IMR-90 (cell line): Measurements from ENCODE around the gene SEC24B. TPM values are rescaled to one million over a fixed set of nuclear protein-coding genes. Genes with fewer than 3 reads are reported as not detected.

ENCODE experiments used
- ATAC-seq: fragments of 200-7000 bp; cut with Tn5 transposase; 2 replicates; pipeline ENCODE4 v1.9.1; 2020; ENCODE audit warnings: low read depth, mild to moderate bottlenecking, moderate library complexity
- BruUV-seq: library from RNA; stranded (reverse); fragments of 400-500 nt; replicated peaks from 2 replicates; lab custom pipeline; 2021; lab: Mats Ljungman, UMichigan
- CTCF ChIA-PET: fragments of 300-600 bp; formaldehyde crosslinking; extraction: SDS; loops from one replicate; lab custom pipeline; 2021; ENCODE audit warnings: antibody characterized with exemption; lab: Yijun Ruan, JAX
- POLR2A ChIA-PET: fragments of 300-600 bp; sonication (Branson Sonifier 250); formaldehyde crosslinking; loops from one replicate; lab custom pipeline; 2022; ENCODE audit warnings: antibody characterized with exemption; ENCODE audit not compliant: unreplicated experiment; lab: Charles Lee
- DNase-seq: peaks from one replicate; pipeline ENCODE4 v3.0.0; 2013
- H2AFZ ChIP-seq: replicated peaks from 2 replicates; pipeline ENCODE3; 2013; ENCODE audit warnings: low read length, mild to moderate bottlenecking; ENCODE audit not compliant: poor library complexity
- H2AK5ac ChIP-seq: 2 replicates; pipeline ENCODE4 v1.6.1; 2013; ENCODE audit warnings: low read depth, low read length, inconsistent platforms
- H2AK9ac ChIP-seq: replicated peaks from 2 replicates; pipeline ENCODE3; 2013; ENCODE audit warnings: mild to moderate bottlenecking, low read depth, low read length, moderate library complexity; ENCODE audit not compliant: poor library complexity
- H2BK120ac ChIP-seq: 2 replicates; pipeline ENCODE4 v1.6.1; 2013; ENCODE audit warnings: low read depth, low read length, inconsistent platforms
- H2BK15ac ChIP-seq: 3 replicates; pipeline ENCODE4 v1.6.1; 2013; ENCODE audit warnings: low read depth, low read length, inconsistent platforms
- H2BK20ac ChIP-seq: 2 replicates; pipeline ENCODE4 v1.6.1; 2013; ENCODE audit warnings: low read depth, mild to moderate bottlenecking, inconsistent platforms, low read length, moderate library complexity
- H2BK5ac ChIP-seq: 2 replicates; pipeline ENCODE4 v1.6.1; 2013; ENCODE audit warnings: mild to moderate bottlenecking, low read depth, low read length, inconsistent platforms; ENCODE audit not compliant: poor library complexity, severe bottlenecking
- H3K14ac ChIP-seq: replicated peaks from 2 replicates; pipeline ENCODE4 v1.6.1; 2013; ENCODE audit warnings: low read depth, low read length, inconsistent platforms
- H3K18ac ChIP-seq: 2 replicates; pipeline ENCODE4 v1.6.1; 2013; ENCODE audit warnings: low read depth, low read length, control low read depth
- H3K23ac ChIP-seq: 2 replicates; pipeline ENCODE4 v1.6.1; 2013; ENCODE audit warnings: low read depth, low read length, inconsistent platforms
- H3K27ac ChIP-seq: 2 replicates; pipeline ENCODE4 v1.5.1; 2013; ENCODE audit warnings: mild to moderate bottlenecking, control low read depth, low read length; ENCODE audit not compliant: insufficient read depth
- H3K27me3 ChIP-seq: 2 replicates; pipeline ENCODE4 v1.6.1; 2013; ENCODE audit warnings: low read length; ENCODE audit not compliant: control insufficient read depth, insufficient read depth
- H3K36me3 ChIP-seq: 2 replicates; pipeline ENCODE4 v1.6.1; 2013; ENCODE audit warnings: low read length, mixed read lengths; ENCODE audit not compliant: control insufficient read depth, insufficient read depth
- H3K4ac ChIP-seq: 2 replicates; pipeline ENCODE4 v1.6.1; 2013; ENCODE audit warnings: low read depth, low read length, inconsistent platforms
- H3K4me1 ChIP-seq: 2 replicates; pipeline ENCODE4 v1.6.1; 2013; ENCODE audit warnings: low read length, mixed read lengths; ENCODE audit not compliant: control insufficient read depth, insufficient read depth
- H3K4me2 ChIP-seq: 2 replicates; pipeline ENCODE4 v1.6.1; 2013; ENCODE audit warnings: low read depth, mild to moderate bottlenecking, control low read depth, low read length, moderate library complexity
- H3K4me3 ChIP-seq: 2 replicates; pipeline ENCODE4 v1.5.1; 2013; ENCODE audit warnings: low read depth, mild to moderate bottlenecking, control low read depth, low read length, moderate library complexity; ENCODE audit not compliant: insufficient read depth
- H3K56ac ChIP-seq: 2 replicates; pipeline ENCODE4 v1.6.1; 2013; ENCODE audit warnings: low read length, inconsistent platforms; ENCODE audit not compliant: insufficient read depth; ENCODE audit errors: extremely low read depth
- H3K79me1 ChIP-seq, 2 experiments: 2 replicates each; pipeline ENCODE4 v1.6.1; 2013; ENCODE audit warnings: low read length in 2 of 2, inconsistent platforms in 1 of 2, low read depth in 1 of 2
- H3K9ac ChIP-seq: 2 replicates; pipeline ENCODE4 v1.6.1; 2013; ENCODE audit warnings: low read depth, low read length, control low read depth
- H3K9me1 ChIP-seq: 2 replicates; pipeline ENCODE4 v1.6.1; 2013; ENCODE audit warnings: low read length, inconsistent platforms; ENCODE audit not compliant: insufficient read depth
- H3K9me3 ChIP-seq: 2 replicates; pipeline ENCODE4 v1.6.1; 2013; ENCODE audit warnings: low read length; ENCODE audit not compliant: control insufficient read depth, insufficient read depth
- H4K20me1 ChIP-seq: 2 replicates; pipeline ENCODE4 v1.6.1; 2013; ENCODE audit warnings: low read length, inconsistent platforms; ENCODE audit not compliant: insufficient read depth
- H4K5ac ChIP-seq: 2 replicates; pipeline ENCODE4 v1.6.1; 2013; ENCODE audit warnings: mild to moderate bottlenecking, low read depth, low read length, control low read depth
- H4K8ac ChIP-seq, 2 experiments: 2 replicates each; pipeline ENCODE4 v1.6.1; 2013; ENCODE audit warnings: low read depth in 2 of 2, low read length in 2 of 2, control low read depth in 1 of 2, inconsistent platforms in 1 of 2
- H4K91ac ChIP-seq: 2 replicates; pipeline ENCODE4 v1.6.1; 2013; ENCODE audit warnings: low read depth, low read length, inconsistent platforms; ENCODE audit not compliant: insufficient read depth
- BHLHE40 ChIP-seq: fragments of 150-350 bp; IDR thresholded peaks from 2 replicates; pipeline ENCODE4 v1.6.1; 2016; ENCODE audit warnings: mild to moderate bottlenecking, low read depth, low read length
- CEBPB ChIP-seq: IDR thresholded peaks from 2 replicates; pipeline ENCODE4 v1.6.1; 2012; ENCODE audit warnings: low read depth, low read length, improper control_type of control experiment
- CHD1 ChIP-seq: IDR thresholded peaks from 2 replicates; pipeline ENCODE4 v1.6.1; 2012; ENCODE audit warnings: low read depth, low read length, improper control_type of control experiment
- FOS ChIP-seq: fragments of 150-350 bp; IDR thresholded peaks from 2 replicates; pipeline ENCODE4 v1.6.1; 2016; ENCODE audit warnings: low read depth, low read length
- MAFK ChIP-seq: IDR thresholded peaks from 2 replicates; pipeline ENCODE4 v1.6.1; 2012; ENCODE audit warnings: low read depth, low read length, improper control_type of control experiment
- MAZ ChIP-seq: IDR thresholded peaks from 2 replicates; pipeline ENCODE4 v1.6.1; 2012; ENCODE audit warnings: low read depth, mild to moderate bottlenecking, low read length, improper control_type of control experiment, moderate library complexity, borderline replicate concordance
- MXI1 ChIP-seq: IDR thresholded peaks from 2 replicates; pipeline ENCODE4 v1.6.1; 2012; ENCODE audit warnings: low read depth, mild to moderate bottlenecking, low read length, moderate library complexity, borderline replicate concordance
- NFE2L2 ChIP-seq: fragments of 150-350 bp; IDR thresholded peaks from 2 replicates; pipeline ENCODE4 v1.6.1; 2016; ENCODE audit warnings: low read depth, mild to moderate bottlenecking, low read length
- POLR2A ChIP-seq: IDR thresholded peaks from 2 replicates; pipeline ENCODE4 v1.6.1; 2012; ENCODE audit warnings: mild to moderate bottlenecking, low read depth, low read length
- RAD21 ChIP-seq: IDR thresholded peaks from 2 replicates; pipeline ENCODE4 v1.6.1; 2012; ENCODE audit warnings: low read length, improper control_type of control experiment
- RCOR1 ChIP-seq: IDR thresholded peaks from 2 replicates; pipeline ENCODE4 v1.6.1; 2012; ENCODE audit warnings: mild to moderate bottlenecking, low read length, improper control_type of control experiment; ENCODE audit not compliant: insufficient replicate concordance
- RFX5 ChIP-seq: IDR thresholded peaks from 2 replicates; pipeline ENCODE4 v1.8.0; 2012; ENCODE audit warnings: low read depth, mild to moderate bottlenecking, low read length, moderate library complexity
- SMC3 ChIP-seq: fragments of 150-350 bp; IDR thresholded peaks from 2 replicates; pipeline ENCODE4 v1.6.1; 2016; ENCODE audit warnings: low read depth, mild to moderate bottlenecking, antibody characterized with exemption, low read length, moderate library complexity
- USF2 ChIP-seq: fragments of 150-350 bp; IDR thresholded peaks from 2 replicates; pipeline ENCODE4 v1.6.1; 2017; ENCODE audit warnings: mild to moderate bottlenecking, antibody characterized with exemption, low read length, low read depth
- WGBS, 2 experiments: methylation state at CpG; one replicate each; pipeline versions ENCODE4 v1.1.5 to v1.1.7; 2013; ENCODE audit warnings: missing lambda C conversion rate in 2 of 2; ENCODE audit not compliant: insufficient read length in 1 of 2; ENCODE audit errors: extremely low coverage in 2 of 2; 5-methylcytosine and 5-hydroxymethylcytosine counted together
- dilution Hi-C: fragments of 300-500 bp; cut with HindIII; formaldehyde crosslinking; loops from one replicate; pipeline ENCODE4 v1.14.3; 2018; ENCODE audit warnings: low sequenced_read_pairs; ENCODE audit not compliant: unreplicated experiment
- in situ Hi-C: fragments of 300-500 bp; cut with MboI; formaldehyde crosslinking; loops from 3 replicates; pipeline ENCODE4 v1.14.3; 2019; ENCODE audit warnings: low sequenced_read_pairs, inconsistent platforms, mixed read lengths
- intact Hi-C: fragments of 100-400 bp; cut with micrococcal nuclease; formaldehyde crosslinking; loops from 2 replicates; pipeline ENCODE4 v1.10.0; 2022
- polyA plus RNA-seq, 3 experiments: library from polyadenylated mRNA; depleted of rRNA; stranded (reverse); fragments of >200 nt; gene quantifications; 2 replicates each; pipeline ENCODE4 v1.2.3, GENCODE V29; 2012; ENCODE audit warnings: low replicate concordance in 1 of 3
- total RNA-seq: library from RNA; depleted of rRNA; stranded (reverse); fragments of >200 nt; gene quantifications from 2 replicates; pipeline ENCODE4 v1.2.3, GENCODE V29; 2012
- TF ChIP-seq, protein P1 (sequence below): conservative IDR thresholded peaks from 2 replicates; pipeline ENCODE4 v1.5.1; 2012; ENCODE audit warnings: mild to moderate bottlenecking, low read depth, low read length, improper control_type of control experiment
- TF ChIP-seq, protein P2 (sequence below): fragments of 150-350 bp; IDR thresholded peaks from 2 replicates; pipeline ENCODE4 v1.6.1; 2016; ENCODE audit warnings: low read depth, mild to moderate bottlenecking, low read length, moderate library complexity, borderline replicate concordance

SEC24B gene
- total and polyA plus RNA-seq, 2 of the 4 experiments (the other 2 are of a cell fraction): 19.0 to 27.4 TPM

- Histone ChIP-seq H3K14ac (no peak overlapping the region), H2BK15ac (no peak overlapping the region), H2AK9ac (no peak overlapping the region), H3K9ac (no peak overlapping the region), H4K5ac (no peak overlapping the region), H4K8ac (no peak overlapping the region), H3K4me3 (no peak overlapping the region), H2AFZ (no peak overlapping the region), H2AK5ac (no peak overlapping the region), H3K4ac (no peak overlapping the region), H3K27ac (no peak overlapping the region), H3K9me1 (peaks cover 3% of the 10 kb centered on the region; the same call in 1 of the 2 replicates), H3K27me3 (no peaks in the 10 kb centered on the region), H3K4me2 (no peak overlapping the region), H2BK5ac (no peak overlapping the region), H3K79me1 (peaks cover 7 to 57% of the 10 kb centered on the region in 2 experiments; a peak in 3 of 4 replicates), H3K9me3 (no peaks in the 10 kb centered on the region), H3K23ac (no peak overlapping the region), H4K20me1 (peaks cover 40% of the 10 kb centered on the region), H3K18ac (no peak overlapping the region), H3K36me3 (peaks cover 10% of the 10 kb centered on the region), H3K4me1 (peaks cover 5% of the 10 kb centered on the region), H2BK120ac (no peak overlapping the region), H2BK20ac (no peak overlapping the region), H4K91ac (no peak overlapping the region), H3K56ac (no peak overlapping the region)
- ChIA-PET POLR2A (no interaction called here), CTCF (interaction anchor here (0.6 to 1.8 kb wide), 3 partner anchors 11 to 638 kb away, joined by 3 to 5 read pairs (median 4); no protein-coding TSS in a partner anchor)
- dilution Hi-C loops (no loop called here), intact Hi-C loops (loop anchor here (2.0 kb wide), 1 partner anchor 41 kb away; the partner anchor contains the start of gene SEC24B), in situ Hi-C loops (no loop called here)
- WGBS, 2 experiments: no CpG with 5 or more reads among the region's 1 CpG
- ATAC-seq (no peak), DNase-seq (no peak)
- no TSS peak for BruUV-seq
- TF ChIP-seq MXI1: no peak
- no peak for TF ChIP-seq RFX5
- TF ChIP-seq POLR2A: no peak
- no peak for TF ChIP-seq MAZ
- no peak for TF ChIP-seq NFE2L2
- TF ChIP-seq, protein P1, sequence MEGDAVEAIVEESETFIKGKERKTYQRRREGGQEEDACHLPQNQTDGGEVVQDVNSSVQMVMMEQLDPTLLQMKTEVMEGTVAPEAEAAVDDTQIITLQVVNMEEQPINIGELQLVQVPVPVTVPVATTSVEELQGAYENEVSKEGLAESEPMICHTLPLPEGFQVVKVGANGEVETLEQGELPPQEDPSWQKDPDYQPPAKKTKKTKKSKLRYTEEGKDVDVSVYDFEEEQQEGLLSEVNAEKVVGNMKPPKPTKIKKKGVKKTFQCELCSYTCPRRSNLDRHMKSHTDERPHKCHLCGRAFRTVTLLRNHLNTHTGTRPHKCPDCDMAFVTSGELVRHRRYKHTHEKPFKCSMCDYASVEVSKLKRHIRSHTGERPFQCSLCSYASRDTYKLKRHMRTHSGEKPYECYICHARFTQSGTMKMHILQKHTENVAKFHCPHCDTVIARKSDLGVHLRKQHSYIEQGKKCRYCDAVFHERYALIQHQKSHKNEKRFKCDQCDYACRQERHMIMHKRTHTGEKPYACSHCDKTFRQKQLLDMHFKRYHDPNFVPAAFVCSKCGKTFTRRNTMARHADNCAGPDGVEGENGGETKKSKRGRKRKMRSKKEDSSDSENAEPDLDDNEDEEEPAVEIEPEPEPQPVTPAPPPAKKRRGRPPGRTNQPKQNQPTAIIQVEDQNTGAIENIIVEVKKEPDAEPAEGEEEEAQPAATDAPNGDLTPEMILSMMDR: no peak
- TF ChIP-seq, protein P2, sequence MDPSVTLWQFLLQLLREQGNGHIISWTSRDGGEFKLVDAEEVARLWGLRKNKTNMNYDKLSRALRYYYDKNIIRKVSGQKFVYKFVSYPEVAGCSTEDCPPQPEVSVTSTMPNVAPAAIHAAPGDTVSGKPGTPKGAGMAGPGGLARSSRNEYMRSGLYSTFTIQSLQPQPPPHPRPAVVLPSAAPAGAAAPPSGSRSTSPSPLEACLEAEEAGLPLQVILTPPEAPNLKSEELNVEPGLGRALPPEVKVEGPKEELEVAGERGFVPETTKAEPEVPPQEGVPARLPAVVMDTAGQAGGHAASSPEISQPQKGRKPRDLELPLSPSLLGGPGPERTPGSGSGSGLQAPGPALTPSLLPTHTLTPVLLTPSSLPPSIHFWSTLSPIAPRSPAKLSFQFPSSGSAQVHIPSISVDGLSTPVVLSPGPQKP: no peak
- TF ChIP-seq CHD1: no peak
- no peak for TF ChIP-seq MAFK
- TF ChIP-seq BHLHE40: no peak
- TF ChIP-seq SMC3: no peak
- no peak for TF ChIP-seq CEBPB
- TF ChIP-seq FOS: no peak
- TF ChIP-seq RAD21: no peak
- no peak for TF ChIP-seq RCOR1
- TF ChIP-seq USF2: no peak
These were observed 40.2 kb downstream of the SEC24B start for GRCh38 chr4:109473824-109474223.
